Subcutaneous abdominal adipose tissue (tissue), 5 donors: ENCODE measurements around the gene PTPRD.

Experiments
- H3K27ac ChIP-seq: one replicate; pipeline ENCODE4 v1.7.0; 2013; ENCODE audit warnings: low read depth, mild to moderate bottlenecking, inconsistent platforms, low read length, moderate library complexity
- H3K27me3 ChIP-seq, 5 donors: one replicate each; pipeline ENCODE4 v1.7.0; 2013; ENCODE audit warnings: low read length in 5 of 5, inconsistent platforms in 1 of 5; ENCODE audit not compliant: control insufficient read depth in 5 of 5, insufficient read depth in 4 of 5
- H3K36me3 ChIP-seq, 5 donors: one replicate each; pipeline ENCODE4 v1.7.0; 2013; ENCODE audit warnings: low read length in 5 of 5; ENCODE audit not compliant: control insufficient read depth in 5 of 5, insufficient read depth in 5 of 5
- H3K4me1 ChIP-seq, 5 donors: one replicate each; pipeline ENCODE4 v1.7.0; 2013; ENCODE audit warnings: low read length in 5 of 5, mild to moderate bottlenecking in 3 of 5, moderate library complexity in 1 of 5; ENCODE audit not compliant: control insufficient read depth in 5 of 5, insufficient read depth in 5 of 5
- H3K4me3 ChIP-seq, 5 donors: one replicate each; pipeline ENCODE4 v1.7.0; 2013; ENCODE audit warnings: low read length in 5 of 5, low read depth in 1 of 5
- H3K9ac ChIP-seq, 5 donors: one replicate each; pipeline ENCODE4 v1.7.0; 2013; ENCODE audit warnings: low read length in 5 of 5, mild to moderate bottlenecking in 4 of 5, moderate library complexity in 3 of 5
- H3K9me3 ChIP-seq, 5 donors: one replicate each; pipeline ENCODE4 v1.7.0; 2013; ENCODE audit warnings: low read length in 5 of 5; ENCODE audit not compliant: control insufficient read depth in 5 of 5
- donor health status: healthy.
- donor health status: healthy.
- donor health status: healthy.
- donor health status: healthy.
- donor health status: healthy.

Gene PTPRD

GRCh38 chr9:10052181-10052580, 560.6 kb downstream of the PTPRD start:
- Histone ChIP-seq H3K4me1 (no peaks in the 10 kb centered on the region), H3K9ac (no peak overlapping the region), H3K27ac (no peak overlapping the region), H3K27me3 (peaks cover 0 to 2% (median 0%) of the 10 kb centered on the region in 5 donors), H3K36me3 (no peaks in the 10 kb centered on the region), H3K4me3 (no peak overlapping the region), H3K9me3 (no peaks in the 10 kb centered on the region)

GRCh38 chr9:10050016-10050415, 562.8 kb downstream of the PTPRD start:
- Histone ChIP-seq H3K36me3 (no peaks in the 10 kb centered on the region), H3K9ac (no peak overlapping the region), H3K27ac (no peak overlapping the region), H3K4me1 (no peaks in the 10 kb centered on the region), H3K27me3 (peaks cover 0 to 2% (median 0%) of the 10 kb centered on the region in 5 donors), H3K9me3 (no peaks in the 10 kb centered on the region), H3K4me3 (no peak overlapping the region)

- no peak overlapping the region for H3K27ac ChIP-seq
These were observed 563.8 kb downstream of the PTPRD start for GRCh38 chr9:10048994-10049393.

GRCh38 chr9:10045598-10045997, 567.2 kb downstream of the PTPRD start:
- no peaks in the 10 kb centered on the region for H3K36me3 ChIP-seq
- no peak overlapping the region for H3K27ac ChIP-seq
- no peaks in the 10 kb centered on the region for H3K4me1 ChIP-seq

More at GRCh38 chr9:10048994-10049393, 563.8 kb downstream of the PTPRD start:
- Histone ChIP-seq H3K4me1 (no peaks in the 10 kb centered on the region), H3K36me3 (no peaks in the 10 kb centered on the region), H3K9ac (no peak overlapping the region), H3K4me3 (no peak overlapping the region), H3K27me3 (peaks cover 0 to 2% (median 0%) of the 10 kb centered on the region in 5 donors), H3K9me3 (no peaks in the 10 kb centered on the region)

GRCh38 chr9:10041726-10042229, 571.0 kb downstream of the PTPRD start:
- H3K9ac ChIP-seq: no peak overlapping the region
- H3K27me3 ChIP-seq: no peaks in the 10 kb centered on the region
- H3K9me3 ChIP-seq: no peaks in the 10 kb centered on the region
- no peak overlapping the region for H3K27ac ChIP-seq
- H3K4me1 ChIP-seq: no peaks in the 10 kb centered on the region
- no peak overlapping the region for H3K4me3 ChIP-seq
- no peaks in the 10 kb centered on the region for H3K36me3 ChIP-seq

More at GRCh38 chr9:10045598-10045997, 567.2 kb downstream of the PTPRD start:
- Histone ChIP-seq H3K9me3 (no peaks in the 10 kb centered on the region), H3K9ac (no peak overlapping the region), H3K27me3 (peaks cover 0 to 2% (median 0%) of the 10 kb centered on the region in 5 donors), H3K4me3 (no peak overlapping the region)

- no peaks in the 10 kb centered on the region for H3K36me3 ChIP-seq
- H3K27me3 ChIP-seq: no peaks in the 10 kb centered on the region
- H3K4me1 ChIP-seq: no peaks in the 10 kb centered on the region
- no peak overlapping the region for H3K27ac ChIP-seq
- H3K9me3 ChIP-seq: no peaks in the 10 kb centered on the region
- H3K9ac ChIP-seq: no peak overlapping the region
- H3K4me3 ChIP-seq: no peak overlapping the region
These were observed 576.7 kb downstream of the PTPRD start for GRCh38 chr9:10036095-10036494.

GRCh38 chr9:10032166-10032565, 580.6 kb downstream of the PTPRD start:
- Histone ChIP-seq H3K36me3 (no peaks in the 10 kb centered on the region), H3K4me3 (no peak overlapping the region), H3K27me3 (no peaks in the 10 kb centered on the region)

GRCh38 chr9:10026443-10026984, 586.3 kb downstream of the PTPRD start:
- H3K4me3 ChIP-seq: no peak overlapping the region
- no peak overlapping the region for H3K9ac ChIP-seq
- no peaks in the 10 kb centered on the region for H3K27me3 ChIP-seq
- no peaks in the 10 kb centered on the region for H3K4me1 ChIP-seq
- H3K9me3 ChIP-seq: no peaks in the 10 kb centered on the region
- no peak overlapping the region for H3K27ac ChIP-seq
- H3K36me3 ChIP-seq: no peaks in the 10 kb centered on the region

More at GRCh38 chr9:10032166-10032565, 580.6 kb downstream of the PTPRD start:
- Histone ChIP-seq H3K9ac (no peak overlapping the region), H3K27ac (no peak overlapping the region), H3K4me1 (no peaks in the 10 kb centered on the region), H3K9me3 (no peaks in the 10 kb centered on the region)

- no peak overlapping the region for H3K9ac ChIP-seq
- H3K4me3 ChIP-seq: no peak overlapping the region
- H3K36me3 ChIP-seq: no peaks in the 10 kb centered on the region
- no peaks in the 10 kb centered on the region for H3K27me3 ChIP-seq
- H3K4me1 ChIP-seq: no peaks in the 10 kb centered on the region
- H3K9me3 ChIP-seq: no peaks in the 10 kb centered on the region
- H3K27ac ChIP-seq: no peak overlapping the region
These were observed 597.0 kb downstream of the PTPRD start for GRCh38 chr9:10015755-10016154.

- H3K9me3 ChIP-seq: no peaks in the 10 kb centered on the region
These were observed 597.9 kb downstream of the PTPRD start for GRCh38 chr9:10014889-10015288.

More at GRCh38 chr9:10014889-10015288, 597.9 kb downstream of the PTPRD start:
- no peaks in the 10 kb centered on the region for H3K27me3 ChIP-seq
- no peaks in the 10 kb centered on the region for H3K36me3 ChIP-seq
- no peak overlapping the region for H3K27ac ChIP-seq
- no peak overlapping the region for H3K4me3 ChIP-seq
- no peaks in the 10 kb centered on the region for H3K4me1 ChIP-seq
- no peak overlapping the region for H3K9ac ChIP-seq
